Mesenchymal stem cell (in vitro differentiated cells and primary cell): Measurements from ENCODE around the gene TROAP.

Experiments
- DNase-seq: peaks from one replicate; pipeline ENCODE4 v3.0.0-alpha.2; 2013
- H2AFZ ChIP-seq: one replicate; pipeline ENCODE4 v1.6.1; 2013; ENCODE audit warnings: low read depth, mild to moderate bottlenecking, control low read depth, inconsistent platforms, low read length, moderate library complexity
- H2AK5ac ChIP-seq: 2 replicates; pipeline ENCODE4 v1.6.1; 2013; ENCODE audit warnings: low read length, moderate library complexity, mild to moderate bottlenecking, inconsistent platforms; ENCODE audit not compliant: severe bottlenecking
- H2BK120ac ChIP-seq: one replicate; pipeline ENCODE4 v1.6.1; 2013; ENCODE audit warnings: low read depth, mild to moderate bottlenecking, inconsistent platforms, low read length, moderate library complexity
- H2BK12ac ChIP-seq, 2 experiments: one replicate each; pipeline ENCODE4 v1.6.1; 2013; ENCODE audit warnings: inconsistent platforms in 2 of 2, low read length in 2 of 2, mild to moderate bottlenecking in 2 of 2, moderate library complexity in 2 of 2, control low read depth in 1 of 2
- H2BK15ac ChIP-seq: one replicate; pipeline ENCODE4 v1.6.1; 2013; ENCODE audit warnings: mild to moderate bottlenecking, low read depth, inconsistent platforms; ENCODE audit not compliant: poor library complexity, severe bottlenecking
- H2BK5ac ChIP-seq: 2 replicates; pipeline ENCODE4 v1.6.1; 2013; ENCODE audit warnings: low read depth, mild to moderate bottlenecking, low read length, control low read depth, inconsistent platforms; ENCODE audit not compliant: poor library complexity, severe bottlenecking
- H3K14ac ChIP-seq, 2 experiments: one replicate each; pipeline ENCODE4 v1.6.1; 2013; ENCODE audit warnings: inconsistent platforms in 2 of 2, low read length in 2 of 2, control low read depth in 1 of 2, mild to moderate bottlenecking in 1 of 2, moderate library complexity in 1 of 2
- H3K18ac ChIP-seq, 2 experiments: one replicate each; pipeline ENCODE4 v1.6.1; 2013; ENCODE audit warnings: inconsistent platforms in 2 of 2, low read length in 2 of 2, control low read depth in 1 of 2, low read depth in 1 of 2, mild to moderate bottlenecking in 1 of 2
- H3K23ac ChIP-seq, 2 experiments: one replicate each; pipeline ENCODE4 v1.6.1; 2013; ENCODE audit warnings: inconsistent platforms in 2 of 2, low read length in 2 of 2, mild to moderate bottlenecking in 2 of 2, moderate library complexity in 2 of 2, control low read depth in 1 of 2
- H3K27ac ChIP-seq: 2 replicates; pipeline ENCODE4 v1.5.1; 2013; ENCODE audit warnings: mild to moderate bottlenecking, moderate library complexity, low read length, control low read depth, inconsistent platforms; ENCODE audit not compliant: poor library complexity, severe bottlenecking
- H3K27me3 ChIP-seq, 2 experiments: 2 replicates each; pipeline versions ENCODE4 v1.6.1 to v1.7.0; 2013; ENCODE audit warnings: low read length in 2 of 2, mild to moderate bottlenecking in 2 of 2, moderate library complexity in 2 of 2, control low read depth in 1 of 2, inconsistent platforms in 1 of 2; ENCODE audit not compliant: control insufficient read depth in 1 of 2, insufficient read depth in 1 of 2
- H3K36me3 ChIP-seq, 2 experiments: 2 replicates each; pipeline versions ENCODE4 v1.6.1 to v1.7.0; 2013; ENCODE audit warnings: low read length in 2 of 2, control low read depth in 1 of 2, inconsistent platforms in 1 of 2, low read depth in 1 of 2, mild to moderate bottlenecking in 1 of 2; ENCODE audit not compliant: insufficient read depth in 2 of 2, control insufficient read depth in 1 of 2
- H3K4ac ChIP-seq, 2 experiments: one replicate each; pipeline ENCODE4 v1.6.1; 2013; ENCODE audit warnings: inconsistent platforms in 2 of 2, low read length in 2 of 2, mild to moderate bottlenecking in 2 of 2, moderate library complexity in 2 of 2, control low read depth in 1 of 2, low read depth in 1 of 2
- H3K4me1 ChIP-seq: 2 replicates; pipeline ENCODE4 v1.6.1; 2013; ENCODE audit warnings: low read depth, low read length, control low read depth; ENCODE audit not compliant: control insufficient read depth, insufficient read depth
- H3K4me2 ChIP-seq: 2 replicates; pipeline ENCODE4 v1.6.1; 2013; ENCODE audit warnings: low read length, mild to moderate bottlenecking, inconsistent platforms; ENCODE audit not compliant: poor library complexity, severe bottlenecking
- H3K4me3 ChIP-seq, 2 experiments: 2 replicates each; pipeline versions ENCODE4 v1.5.1 to v1.7.0; 2013; ENCODE audit warnings: low read length in 2 of 2, mild to moderate bottlenecking in 2 of 2, control low read depth in 1 of 2, low read depth in 1 of 2; ENCODE audit not compliant: insufficient read depth in 1 of 2
- H3K79me1 ChIP-seq: replicated peaks from 2 replicates; pipeline ENCODE4 v1.6.1; 2013; ENCODE audit warnings: mild to moderate bottlenecking, control low read depth, low read length, inconsistent platforms; ENCODE audit not compliant: poor library complexity, severe bottlenecking
- H3K9ac ChIP-seq: 2 replicates; pipeline ENCODE4 v1.7.0; 2013; ENCODE audit warnings: mild to moderate bottlenecking, low read length, moderate library complexity
- H3K9me3 ChIP-seq: 2 replicates; pipeline ENCODE4 v1.7.0; 2013; ENCODE audit warnings: mild to moderate bottlenecking, low read length; ENCODE audit not compliant: control insufficient read depth
- H4K8ac ChIP-seq: one replicate; pipeline ENCODE4 v1.6.1; 2013; ENCODE audit warnings: inconsistent platforms, mild to moderate bottlenecking, low read length, moderate library complexity
- H4K91ac ChIP-seq: one replicate; pipeline ENCODE4 v1.6.1; 2013; ENCODE audit warnings: mild to moderate bottlenecking, low read length, inconsistent platforms
- WGBS: methylation state at CpG from one replicate; pipeline ENCODE4 v1.1.7; 2013; ENCODE audit warnings: mixed read lengths; 5-methylcytosine and 5-hydroxymethylcytosine counted together

Gene TROAP

GRCh38 chr12:49369411-49370145, 46.5 kb downstream of the TROAP start:
- H3K9me3 ChIP-seq = no peaks in the 10 kb centered on the region
- H3K23ac ChIP-seq = no peak overlapping the region
- H3K4me2 ChIP-seq = peak overlapping the region; percentile 23
- no peak overlapping the region for H3K4ac ChIP-seq
- peak; percentile 65 for DNase-seq
- H4K91ac ChIP-seq = no peak overlapping the region
- no peak overlapping the region for H2BK15ac ChIP-seq
- H3K27ac ChIP-seq = no peak overlapping the region
- H3K9ac ChIP-seq = peak overlapping the region; percentile 65
- no peak overlapping the region for H2AFZ ChIP-seq
- no peaks in the 10 kb centered on the region for H3K27me3 ChIP-seq
- H2BK12ac ChIP-seq = no peak overlapping the region
- 83% methylated on average over 3 of the region's 6 CpGs for WGBS
- peak overlapping the region in 1 of 2 experiments; percentile 31 for H3K4me3 ChIP-seq
- H3K14ac ChIP-seq = no peak overlapping the region
- H3K79me1 ChIP-seq = peaks cover 1% of the 10 kb centered on the region
- no peaks in the 10 kb centered on the region for H3K36me3 ChIP-seq
- H2AK5ac ChIP-seq = no peak overlapping the region
- no peak overlapping the region for H2BK120ac ChIP-seq
- peaks cover 8% of the 10 kb centered on the region for H3K4me1 ChIP-seq
- no peak overlapping the region for H2BK5ac ChIP-seq
- H3K18ac ChIP-seq = no peak overlapping the region
- H4K8ac ChIP-seq = no peak overlapping the region

- Histone ChIP-seq H3K27ac (no peak overlapping the region), H3K14ac (no peak overlapping the region), H2AFZ (no peak overlapping the region), H3K4me3 (no peak overlapping the region), H3K9ac (peak overlapping the region; percentile 65), H3K18ac (no peak overlapping the region), H3K36me3 (no peaks in the 10 kb centered on the region), H3K27me3 (no peaks in the 10 kb centered on the region), H4K91ac (no peak overlapping the region), H2BK12ac (no peak overlapping the region), H2BK5ac (no peak overlapping the region), H2BK120ac (no peak overlapping the region), H2BK15ac (no peak overlapping the region), H3K79me1 (peaks cover 1% of the 10 kb centered on the region), H4K8ac (no peak overlapping the region), H2AK5ac (no peak overlapping the region), H3K9me3 (no peaks in the 10 kb centered on the region), H3K4ac (no peak overlapping the region), H3K23ac (no peak overlapping the region), H3K4me2 (no peak overlapping the region), H3K4me1 (peaks cover 8% of the 10 kb centered on the region)
- DNase-seq = no peak
- 97% methylated on average over 5 of the region's 6 CpGs for WGBS
These were observed 47.5 kb downstream of the TROAP start for GRCh38 chr12:49370539-49370938.

- Histone ChIP-seq H3K14ac (no peak overlapping the region), H4K91ac (no peak overlapping the region), H3K79me1 (peaks cover 1% of the 10 kb centered on the region), H3K36me3 (no peaks in the 10 kb centered on the region), H3K23ac (no peak overlapping the region), H2BK5ac (no peak overlapping the region), H3K18ac (no peak overlapping the region), H3K4me1 (peaks cover 11% of the 10 kb centered on the region), H3K27ac (no peak overlapping the region), H2BK120ac (no peak overlapping the region), H2BK12ac (no peak overlapping the region), H3K9me3 (no peaks in the 10 kb centered on the region), H4K8ac (no peak overlapping the region), H2AK5ac (no peak overlapping the region), H2AFZ (no peak overlapping the region), H3K9ac (no peak overlapping the region), H3K4me2 (no peak overlapping the region), H3K4ac (no peak overlapping the region), H3K4me3 (no peak overlapping the region), H3K27me3 (no peaks in the 10 kb centered on the region), H2BK15ac (no peak overlapping the region)
- DNase-seq = no peak
- WGBS = 100% methylated on average over 1 of the region's 1 CpG
These were observed 52.4 kb downstream of the TROAP start for GRCh38 chr12:49375406-49375805.

- Histone ChIP-seq H3K9ac (no peak overlapping the region), H2BK15ac (no peak overlapping the region), H3K4me2 (no peak overlapping the region), H4K8ac (no peak overlapping the region), H2AK5ac (no peak overlapping the region), H3K4me1 (peaks cover 10% of the 10 kb centered on the region), H3K14ac (no peak overlapping the region), H2BK5ac (no peak overlapping the region), H2AFZ (no peak overlapping the region), H3K18ac (no peak overlapping the region), H2BK12ac (no peak overlapping the region), H2BK120ac (no peak overlapping the region), H3K36me3 (no peaks in the 10 kb centered on the region), H3K23ac (no peak overlapping the region), H3K4ac (no peak overlapping the region), H3K27ac (no peak overlapping the region), H3K27me3 (no peaks in the 10 kb centered on the region), H3K9me3 (no peaks in the 10 kb centered on the region), H3K4me3 (no peak overlapping the region), H4K91ac (no peak overlapping the region), H3K79me1 (peaks cover 2% of the 10 kb centered on the region)
- no peak for DNase-seq
- no CpG with 5 or more reads among the region's 2 CpGs for WGBS
These were observed 54.3 kb downstream of the TROAP start for GRCh38 chr12:49377386-49377785.
